H1 (cell line): ENCODE data around the gene PHOSPHO1. TPM values are rescaled to one million over a fixed set of nuclear protein-coding genes. Genes with fewer than 3 reads are reported as not detected.

Experiments
- EZH2 ChIP-seq: fragments of 200-600 bp; sonication (generic); IDR thresholded peaks from 2 replicates; pipeline ENCODE4 v1.7.1; 2012; ENCODE audit warnings: low read depth, mild to moderate bottlenecking, moderate library complexity, low read length, inconsistent platforms; ENCODE audit not compliant: severe bottlenecking
- KDM5A ChIP-seq: fragments of 200-600 bp; IDR thresholded peaks from 2 replicates; pipeline ENCODE4 v1.7.1; 2012; ENCODE audit warnings: mild to moderate bottlenecking, low read length, inconsistent platforms, mixed read lengths
- POU5F1 ChIP-seq: IDR thresholded peaks from 2 replicates; pipeline ENCODE4 v1.6.1; 2011; ENCODE audit warnings: low read depth, mild to moderate bottlenecking, low read length, moderate library complexity
- polyA plus RNA-seq, 7 experiments: library from polyadenylated mRNA; depleted of rRNA in 3 of 7; stranded (reverse) in 5 of 7; unstranded in 2 of 7; fragments of >200 nt in 5 of 7; fragments of 200-250 nt in 2 of 7; gene quantifications; 1 replicate in 5 of 7; 2 replicates in 1 of 7; 4 replicates in 1 of 7; pipeline versions ENCODE4 v1.2.1 to v1.2.3, GENCODE V29; 2011 to 2013; ENCODE audit warnings: missing spikeins in 2 of 7, mixed read lengths in 2 of 7
- total RNA-seq: library from RNA; stranded (reverse); fragmentation: NEBNext Ultra II Directional; extraction: Animal tissue kit (Norgen Biotek cat#: 25700); gene quantifications from 2 replicates; pipeline ENCODE4 v1.2.1, GENCODE V29; 2021

PHOSPHO1 gene
- total and polyA plus RNA-seq, 2 of the 8 experiments (the other 6 are each of a cell fraction or from before 2014, with no cell fraction given): 0.34 to 0.45 TPM

GRCh38 chr17:49252148-49252695, 21.6 kb upstream of the PHOSPHO1 start (continued):
- TF ChIP-seq KDM5A (no peak), POU5F1 (no peak), EZH2 (no peak)
